T-helper 2 cell treated with Interferon-gamma antibody and Interleukin-4, amounts not matched to agents 5 μg/mL and 100 μg/mL, for 36 hours (primary cell): ENCODE data around the gene RANBP3.
"Not testable (repeated sequence)": the region's sequence is repeated elsewhere in the genome, so short reads cannot be mapped to it uniquely, and the experiment has no call there.

Experiments
- DNase-seq: peaks from one replicate; pipeline ENCODE4 v3.0.0; 2021; ENCODE audit warnings: low spot score
- H3K27ac Mint-ChIP-seq: one replicate; pipeline ENCODE4 v1.8.0; 2021; ENCODE audit warnings: mild to moderate bottlenecking, mixed read lengths
- H3K27me3 Mint-ChIP-seq: one replicate; pipeline ENCODE4 v1.8.0; 2021; ENCODE audit warnings: low read depth, mixed read lengths
- H3K36me3 Mint-ChIP-seq: one replicate; pipeline ENCODE4 v1.8.0; 2021; ENCODE audit warnings: low read depth, mixed read lengths
- H3K4me1 Mint-ChIP-seq: one replicate; pipeline ENCODE4 v1.8.0; 2021; ENCODE audit warnings: low read depth, mixed read lengths
- H3K4me3 Mint-ChIP-seq: one replicate; pipeline ENCODE4 v1.8.0; 2022; ENCODE audit warnings: mild to moderate bottlenecking, moderate library complexity, mixed read lengths
- H3K9me3 Mint-ChIP-seq: one replicate; pipeline ENCODE4 v1.8.0; 2021; ENCODE audit warnings: mixed read lengths

The RANBP3 gene

GRCh38 chr19:5877882-5878281, 100.1 kb downstream of the RANBP3 start:
- Mint-ChIP-seq H3K4me3 (no peak overlapping the region), H3K9me3 (no peaks in the 10 kb centered on the region), H3K27ac (no peak overlapping the region), H3K36me3 (no peaks in the 10 kb centered on the region), H3K27me3 (peaks cover 4% of the 10 kb centered on the region), H3K4me1 (no peaks in the 10 kb centered on the region)
- no peak for DNase-seq

GRCh38 chr19:5877427-5877826, 100.5 kb downstream of the RANBP3 start:
- Mint-ChIP-seq H3K27me3 (peaks cover under 1% of the 10 kb centered on the region), H3K27ac (no peak overlapping the region), H3K36me3 (no peaks in the 10 kb centered on the region), H3K9me3 (no peaks in the 10 kb centered on the region), H3K4me1 (no peaks in the 10 kb centered on the region), H3K4me3 (no peak overlapping the region)
- no peak for DNase-seq

- not testable (repeated sequence) for H3K27me3 Mint-ChIP-seq, H3K9me3 Mint-ChIP-seq, H3K27ac Mint-ChIP-seq, H3K4me1 Mint-ChIP-seq, H3K36me3 Mint-ChIP-seq, H3K4me3 Mint-ChIP-seq, DNase-seq
These were observed 103.4 kb downstream of the RANBP3 start for GRCh38 chr19:5874496-5874895.

GRCh38 chr19:5873617-5874199, 104.2 kb downstream of the RANBP3 start:
- Mint-ChIP-seq H3K36me3 (no peaks in the 10 kb centered on the region), H3K4me1 (no peaks in the 10 kb centered on the region), H3K4me3 (no peak overlapping the region), H3K27me3 (no peaks in the 10 kb centered on the region), H3K9me3 (no peaks in the 10 kb centered on the region), H3K27ac (no peak overlapping the region)
- DNase-seq: no peak

GRCh38 chr19:5870986-5871394, 107.0 kb downstream of the RANBP3 start:
- H3K4me1 Mint-ChIP-seq: no peaks in the 10 kb centered on the region
- no peaks in the 10 kb centered on the region for H3K36me3 Mint-ChIP-seq
- no peaks in the 10 kb centered on the region for H3K27me3 Mint-ChIP-seq
- H3K4me3 Mint-ChIP-seq: no peak overlapping the region
- no peak for DNase-seq
- H3K9me3 Mint-ChIP-seq: no peaks in the 10 kb centered on the region
- no peak overlapping the region for H3K27ac Mint-ChIP-seq

GRCh38 chr19:5867201-5868136, 110.5 kb downstream of the RANBP3 start:
- Mint-ChIP-seq H3K4me1 (no peaks in the 10 kb centered on the region), H3K27ac (no peak overlapping the region)
- no peak for DNase-seq

More at GRCh38 chr19:5867201-5868136, 110.5 kb downstream of the RANBP3 start:
- no peak overlapping the region for H3K4me3 Mint-ChIP-seq
- no peaks in the 10 kb centered on the region for H3K36me3 Mint-ChIP-seq
- no peaks in the 10 kb centered on the region for H3K27me3 Mint-ChIP-seq
- H3K9me3 Mint-ChIP-seq: no peaks in the 10 kb centered on the region
